SHP77 treated with DMSO at 0.1 percent for 48 hours (cell line): Measurements from ENCODE around the gene EXOC7.

Source experiments
- DNase-seq: peaks from one replicate; lab custom pipeline; 2025; lab: John Stamatoyannopoulos, UW

EXOC7 gene

GRCh38 chr17:76103274-76104139 is at the start of gene EXOC7:
TSS of gene EXOC7 (minus strand) at chr17:76103787. CDS start at chr17:76103692, 95 bp downstream.
- peak; percentile 92 for DNase-seq

GRCh38 chr17:76153202-76153601 is 49.6 kb upstream of the EXOC7 start:
- no peak for DNase-seq

- no peak for DNase-seq
Measured at GRCh38 chr17:76152591-76152990, 49.0 kb upstream of the EXOC7 start.

- DNase-seq = no peak
Measured at GRCh38 chr17:76151896-76152454, 48.4 kb upstream of the EXOC7 start.

- no peak for DNase-seq
Measured at GRCh38 chr17:76150712-76151622, 47.4 kb upstream of the EXOC7 start.

GRCh38 chr17:76149214-76149613 is 45.6 kb upstream of the EXOC7 start:
- DNase-seq = no peak

GRCh38 chr17:76148015-76148326 is 44.4 kb upstream of the EXOC7 start:
- no peak for DNase-seq

- DNase-seq = peak; percentile 33
Measured at GRCh38 chr17:76147211-76148014, 43.8 kb upstream of the EXOC7 start.

GRCh38 chr17:76146053-76146851 is 42.7 kb upstream of the EXOC7 start:
- DNase-seq = no peak

GRCh38 chr17:76145231-76146052 is 41.9 kb upstream of the EXOC7 start:
- DNase-seq = no peak

- no peak for DNase-seq
Measured at GRCh38 chr17:76142585-76143041, 39.0 kb upstream of the EXOC7 start.

- no peak for DNase-seq
Measured at GRCh38 chr17:76142039-76142584, 38.5 kb upstream of the EXOC7 start.

- DNase-seq = peak; percentile 91
Measured at GRCh38 chr17:76141212-76142038, 37.8 kb upstream of the EXOC7 start, which contains the start of gene FOXJ1. TSS of gene FOXJ1 (minus strand) at chr17:76141245. CDS start at chr17:76140395, 850 bp downstream.

- DNase-seq = no peak
Measured at GRCh38 chr17:76140661-76141211, 37.1 kb upstream of the EXOC7 start.

- no peak for DNase-seq
Measured at GRCh38 chr17:76139801-76140660, 36.4 kb upstream of the EXOC7 start.

GRCh38 chr17:76138896-76139752 is 35.5 kb upstream of the EXOC7 start:
- DNase-seq = no peak
